IMR-90 (cell line): ENCODE measurements around the gene UBE3C. TPM values are rescaled to one million over a fixed set of nuclear protein-coding genes. Genes with fewer than 3 reads are reported as not detected.

Source experiments
- ATAC-seq: fragments of 200-7000 bp; cut with Tn5 transposase; 2 replicates; pipeline ENCODE4 v1.9.1; 2020; ENCODE audit warnings: low read depth, mild to moderate bottlenecking, moderate library complexity
- BruUV-seq: library from RNA; stranded (reverse); fragments of 400-500 nt; replicated peaks from 2 replicates; lab custom pipeline; 2021; lab: Mats Ljungman, UMichigan
- CTCF ChIA-PET: fragments of 300-600 bp; formaldehyde crosslinking; extraction: SDS; loops from one replicate; lab custom pipeline; 2021; ENCODE audit warnings: antibody characterized with exemption; lab: Yijun Ruan, JAX
- POLR2A ChIA-PET: fragments of 300-600 bp; sonication (Branson Sonifier 250); formaldehyde crosslinking; loops from one replicate; lab custom pipeline; 2022; ENCODE audit warnings: antibody characterized with exemption; ENCODE audit not compliant: unreplicated experiment; lab: Charles Lee
- DNase-seq: peaks from one replicate; pipeline ENCODE4 v3.0.0; 2013
- H2AFZ ChIP-seq: replicated peaks from 2 replicates; pipeline ENCODE3; 2013; ENCODE audit warnings: low read length, mild to moderate bottlenecking; ENCODE audit not compliant: poor library complexity
- H2AK5ac ChIP-seq: 2 replicates; pipeline ENCODE4 v1.6.1; 2013; ENCODE audit warnings: low read depth, low read length, inconsistent platforms
- H2AK9ac ChIP-seq: replicated peaks from 2 replicates; pipeline ENCODE3; 2013; ENCODE audit warnings: mild to moderate bottlenecking, low read depth, low read length, moderate library complexity; ENCODE audit not compliant: poor library complexity
- H2BK120ac ChIP-seq: 2 replicates; pipeline ENCODE4 v1.6.1; 2013; ENCODE audit warnings: low read depth, low read length, inconsistent platforms
- H2BK15ac ChIP-seq: 3 replicates; pipeline ENCODE4 v1.6.1; 2013; ENCODE audit warnings: low read depth, low read length, inconsistent platforms
- H2BK20ac ChIP-seq: 2 replicates; pipeline ENCODE4 v1.6.1; 2013; ENCODE audit warnings: low read depth, mild to moderate bottlenecking, inconsistent platforms, low read length, moderate library complexity
- H2BK5ac ChIP-seq: 2 replicates; pipeline ENCODE4 v1.6.1; 2013; ENCODE audit warnings: mild to moderate bottlenecking, low read depth, low read length, inconsistent platforms; ENCODE audit not compliant: poor library complexity, severe bottlenecking
- H3K14ac ChIP-seq: replicated peaks from 2 replicates; pipeline ENCODE4 v1.6.1; 2013; ENCODE audit warnings: low read depth, low read length, inconsistent platforms
- H3K18ac ChIP-seq: 2 replicates; pipeline ENCODE4 v1.6.1; 2013; ENCODE audit warnings: low read depth, low read length, control low read depth
- H3K23ac ChIP-seq: 2 replicates; pipeline ENCODE4 v1.6.1; 2013; ENCODE audit warnings: low read depth, low read length, inconsistent platforms
- H3K27ac ChIP-seq: 2 replicates; pipeline ENCODE4 v1.5.1; 2013; ENCODE audit warnings: mild to moderate bottlenecking, control low read depth, low read length; ENCODE audit not compliant: insufficient read depth
- H3K27me3 ChIP-seq: 2 replicates; pipeline ENCODE4 v1.6.1; 2013; ENCODE audit warnings: low read length; ENCODE audit not compliant: control insufficient read depth, insufficient read depth
- H3K36me3 ChIP-seq: 2 replicates; pipeline ENCODE4 v1.6.1; 2013; ENCODE audit warnings: low read length, mixed read lengths; ENCODE audit not compliant: control insufficient read depth, insufficient read depth
- H3K4ac ChIP-seq: 2 replicates; pipeline ENCODE4 v1.6.1; 2013; ENCODE audit warnings: low read depth, low read length, inconsistent platforms
- H3K4me1 ChIP-seq: 2 replicates; pipeline ENCODE4 v1.6.1; 2013; ENCODE audit warnings: low read length, mixed read lengths; ENCODE audit not compliant: control insufficient read depth, insufficient read depth
- H3K4me2 ChIP-seq: 2 replicates; pipeline ENCODE4 v1.6.1; 2013; ENCODE audit warnings: low read depth, mild to moderate bottlenecking, control low read depth, low read length, moderate library complexity
- H3K4me3 ChIP-seq: 2 replicates; pipeline ENCODE4 v1.5.1; 2013; ENCODE audit warnings: low read depth, mild to moderate bottlenecking, control low read depth, low read length, moderate library complexity; ENCODE audit not compliant: insufficient read depth
- H3K56ac ChIP-seq: 2 replicates; pipeline ENCODE4 v1.6.1; 2013; ENCODE audit warnings: low read length, inconsistent platforms; ENCODE audit not compliant: insufficient read depth; ENCODE audit errors: extremely low read depth
- H3K79me1 ChIP-seq, 2 experiments: 2 replicates each; pipeline ENCODE4 v1.6.1; 2013; ENCODE audit warnings: low read length in 2 of 2, inconsistent platforms in 1 of 2, low read depth in 1 of 2
- H3K9ac ChIP-seq: 2 replicates; pipeline ENCODE4 v1.6.1; 2013; ENCODE audit warnings: low read depth, low read length, control low read depth
- H3K9me1 ChIP-seq: 2 replicates; pipeline ENCODE4 v1.6.1; 2013; ENCODE audit warnings: low read length, inconsistent platforms; ENCODE audit not compliant: insufficient read depth
- H3K9me3 ChIP-seq: 2 replicates; pipeline ENCODE4 v1.6.1; 2013; ENCODE audit warnings: low read length; ENCODE audit not compliant: control insufficient read depth, insufficient read depth
- H4K20me1 ChIP-seq: 2 replicates; pipeline ENCODE4 v1.6.1; 2013; ENCODE audit warnings: low read length, inconsistent platforms; ENCODE audit not compliant: insufficient read depth
- H4K5ac ChIP-seq: 2 replicates; pipeline ENCODE4 v1.6.1; 2013; ENCODE audit warnings: mild to moderate bottlenecking, low read depth, low read length, control low read depth
- H4K8ac ChIP-seq, 2 experiments: 2 replicates each; pipeline ENCODE4 v1.6.1; 2013; ENCODE audit warnings: low read depth in 2 of 2, low read length in 2 of 2, control low read depth in 1 of 2, inconsistent platforms in 1 of 2
- H4K91ac ChIP-seq: 2 replicates; pipeline ENCODE4 v1.6.1; 2013; ENCODE audit warnings: low read depth, low read length, inconsistent platforms; ENCODE audit not compliant: insufficient read depth
- CHD1 ChIP-seq: IDR thresholded peaks from 2 replicates; pipeline ENCODE4 v1.6.1; 2012; ENCODE audit warnings: low read depth, low read length, improper control_type of control experiment
- FOS ChIP-seq: fragments of 150-350 bp; IDR thresholded peaks from 2 replicates; pipeline ENCODE4 v1.6.1; 2016; ENCODE audit warnings: low read depth, low read length
- MAFK ChIP-seq: IDR thresholded peaks from 2 replicates; pipeline ENCODE4 v1.6.1; 2012; ENCODE audit warnings: low read depth, low read length, improper control_type of control experiment
- NFE2L2 ChIP-seq: fragments of 150-350 bp; IDR thresholded peaks from 2 replicates; pipeline ENCODE4 v1.6.1; 2016; ENCODE audit warnings: low read depth, mild to moderate bottlenecking, low read length
- RCOR1 ChIP-seq: IDR thresholded peaks from 2 replicates; pipeline ENCODE4 v1.6.1; 2012; ENCODE audit warnings: mild to moderate bottlenecking, low read length, improper control_type of control experiment; ENCODE audit not compliant: insufficient replicate concordance
- SMC3 ChIP-seq: fragments of 150-350 bp; IDR thresholded peaks from 2 replicates; pipeline ENCODE4 v1.6.1; 2016; ENCODE audit warnings: low read depth, mild to moderate bottlenecking, antibody characterized with exemption, low read length, moderate library complexity
- WGBS, 2 experiments: methylation state at CpG; one replicate each; pipeline versions ENCODE4 v1.1.5 to v1.1.7; 2013; ENCODE audit warnings: missing lambda C conversion rate in 2 of 2; ENCODE audit not compliant: insufficient read length in 1 of 2; ENCODE audit errors: extremely low coverage in 2 of 2; 5-methylcytosine and 5-hydroxymethylcytosine counted together
- dilution Hi-C: fragments of 300-500 bp; cut with HindIII; formaldehyde crosslinking; loops from one replicate; pipeline ENCODE4 v1.14.3; 2018; ENCODE audit warnings: low sequenced_read_pairs; ENCODE audit not compliant: unreplicated experiment
- in situ Hi-C: fragments of 300-500 bp; cut with MboI; formaldehyde crosslinking; loops from 3 replicates; pipeline ENCODE4 v1.14.3; 2019; ENCODE audit warnings: low sequenced_read_pairs, inconsistent platforms, mixed read lengths
- intact Hi-C: fragments of 100-400 bp; cut with micrococcal nuclease; formaldehyde crosslinking; loops from 2 replicates; pipeline ENCODE4 v1.10.0; 2022
- polyA plus RNA-seq, 3 experiments: library from polyadenylated mRNA; depleted of rRNA; stranded (reverse); fragments of >200 nt; gene quantifications; 2 replicates each; pipeline ENCODE4 v1.2.3, GENCODE V29; 2012; ENCODE audit warnings: low replicate concordance in 1 of 3
- total RNA-seq: library from RNA; depleted of rRNA; stranded (reverse); fragments of >200 nt; gene quantifications from 2 replicates; pipeline ENCODE4 v1.2.3, GENCODE V29; 2012
- TF ChIP-seq, protein P1 (sequence below): fragments of 150-350 bp; IDR thresholded peaks from 2 replicates; pipeline ENCODE4 v1.6.1; 2017; ENCODE audit warnings: mild to moderate bottlenecking, antibody characterized with exemption, low read length, low read depth
- TF ChIP-seq, protein P2 (sequence below): conservative IDR thresholded peaks from 2 replicates; pipeline ENCODE4 v1.5.1; 2012; ENCODE audit warnings: mild to moderate bottlenecking, low read depth, low read length, improper control_type of control experiment

Gene UBE3C
- total and polyA plus RNA-seq, 2 of the 4 experiments (the other 2 are of a cell fraction): 43.0 to 60.6 TPM

DNA sequence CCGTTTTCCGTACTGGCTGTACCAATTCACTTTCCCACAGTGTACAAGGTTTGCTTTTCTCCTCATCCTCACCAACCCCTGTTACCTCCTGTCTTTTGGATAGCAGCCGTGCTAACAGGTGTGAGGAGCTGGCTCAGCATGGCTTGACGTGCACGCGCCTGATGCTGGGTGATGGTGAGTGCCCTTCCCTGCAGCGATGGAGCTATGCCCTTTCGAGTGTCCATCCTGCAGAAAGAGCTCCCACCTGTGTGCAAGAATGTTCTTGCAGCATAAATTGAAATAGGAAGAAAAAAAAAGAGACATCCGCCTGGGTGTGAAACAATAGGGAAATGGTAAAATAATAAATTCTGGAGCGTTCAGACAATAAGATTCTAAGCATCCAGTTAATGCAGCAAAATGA, 9.5 kb upstream of the UBE3C start:
- no peaks in the 10 kb centered on the region; the same call in 1 of the 2 replicates for H3K4me1 ChIP-seq
- H3K9ac ChIP-seq: no peak overlapping the region
- H2AK9ac ChIP-seq: no peak overlapping the region
- H3K4ac ChIP-seq: no peak overlapping the region
- dilution Hi-C loops: no loop called here
- H3K23ac ChIP-seq: no peak overlapping the region
- intact Hi-C loops: no loop called here
- CTCF ChIA-PET: no interaction called here
- TF ChIP-seq SMC3 (no peak), FOS (no peak), RCOR1 (no peak), MAFK (no peak), CHD1 (no peak), NFE2L2 (no peak)
- TF ChIP-seq, protein P1, sequence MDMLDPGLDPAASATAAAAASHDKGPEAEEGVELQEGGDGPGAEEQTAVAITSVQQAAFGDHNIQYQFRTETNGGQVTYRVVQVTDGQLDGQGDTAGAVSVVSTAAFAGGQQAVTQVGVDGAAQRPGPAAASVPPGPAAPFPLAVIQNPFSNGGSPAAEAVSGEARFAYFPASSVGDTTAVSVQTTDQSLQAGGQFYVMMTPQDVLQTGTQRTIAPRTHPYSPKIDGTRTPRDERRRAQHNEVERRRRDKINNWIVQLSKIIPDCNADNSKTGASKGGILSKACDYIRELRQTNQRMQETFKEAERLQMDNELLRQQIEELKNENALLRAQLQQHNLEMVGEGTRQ: no peak
- TF ChIP-seq, protein P2, sequence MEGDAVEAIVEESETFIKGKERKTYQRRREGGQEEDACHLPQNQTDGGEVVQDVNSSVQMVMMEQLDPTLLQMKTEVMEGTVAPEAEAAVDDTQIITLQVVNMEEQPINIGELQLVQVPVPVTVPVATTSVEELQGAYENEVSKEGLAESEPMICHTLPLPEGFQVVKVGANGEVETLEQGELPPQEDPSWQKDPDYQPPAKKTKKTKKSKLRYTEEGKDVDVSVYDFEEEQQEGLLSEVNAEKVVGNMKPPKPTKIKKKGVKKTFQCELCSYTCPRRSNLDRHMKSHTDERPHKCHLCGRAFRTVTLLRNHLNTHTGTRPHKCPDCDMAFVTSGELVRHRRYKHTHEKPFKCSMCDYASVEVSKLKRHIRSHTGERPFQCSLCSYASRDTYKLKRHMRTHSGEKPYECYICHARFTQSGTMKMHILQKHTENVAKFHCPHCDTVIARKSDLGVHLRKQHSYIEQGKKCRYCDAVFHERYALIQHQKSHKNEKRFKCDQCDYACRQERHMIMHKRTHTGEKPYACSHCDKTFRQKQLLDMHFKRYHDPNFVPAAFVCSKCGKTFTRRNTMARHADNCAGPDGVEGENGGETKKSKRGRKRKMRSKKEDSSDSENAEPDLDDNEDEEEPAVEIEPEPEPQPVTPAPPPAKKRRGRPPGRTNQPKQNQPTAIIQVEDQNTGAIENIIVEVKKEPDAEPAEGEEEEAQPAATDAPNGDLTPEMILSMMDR: no peak
- WGBS, 2 experiments: 80% methylated on average over 3 of the region's 10 CpGs; no CpG with 5 or more reads in 1 of the 2 experiments
- no peak for ATAC-seq
- no peaks in the 10 kb centered on the region for H3K9me1 ChIP-seq
- no peaks in the 10 kb centered on the region for H3K9me3 ChIP-seq
- no peak overlapping the region for H3K27ac ChIP-seq
- H3K56ac ChIP-seq: no peak overlapping the region
- no peak overlapping the region for H3K18ac ChIP-seq
- H2AK5ac ChIP-seq: no peak overlapping the region
- no peak overlapping the region for H3K4me3 ChIP-seq
- POLR2A ChIA-PET: no interaction called here
- no peak overlapping the region for H2AFZ ChIP-seq
- DNase-seq: no peak
- H3K4me2 ChIP-seq: no peak overlapping the region
- no peak overlapping the region for H4K91ac ChIP-seq
- H2BK120ac ChIP-seq: no peak overlapping the region
- no peak overlapping the region for H3K14ac ChIP-seq
- no peaks in the 10 kb centered on the region for H3K36me3 ChIP-seq
- no peak overlapping the region for H4K5ac ChIP-seq
- H4K20me1 ChIP-seq: no peaks in the 10 kb centered on the region
- H2BK5ac ChIP-seq: no peak overlapping the region
- no peak overlapping the region for H2BK20ac ChIP-seq
- H4K8ac ChIP-seq: no peak overlapping the region
- no TSS peak for BruUV-seq
- in situ Hi-C loops: loop anchor here (25.0 kb wide), 2 partner anchors 167 to 492 kb away; partner anchors contain the start of gene RNF32
- H3K79me1 ChIP-seq: no peaks in the 10 kb centered on the region
- H3K27me3 ChIP-seq: peaks cover 4% of the 10 kb centered on the region; the same call in 1 of the 2 replicates
- no peak overlapping the region for H2BK15ac ChIP-seq
